Measurements from ENCODE around the gene GRAMD4. TPM values are rescaled to one million over a fixed set of nuclear protein-coding genes. Genes with fewer than 3 reads are reported as not detected.

GRAMD4 gene
- total RNA-seq, 2 experiments from 2014 or later = 46.9 to 52.4 TPM

GRCh38 chr22:46628756-46629155, 8.6 kb downstream of the GRAMD4 start:
- intact Hi-C loops (cut with micrococcal nuclease; ENCODE audit: unreplicated experiment) = no loop called here
- H3K36me3 ChIP-seq (ENCODE audit: insufficient read depth, low read length) = no peaks in the 10 kb centered on the region
- no peak overlapping the region for H2AFZ ChIP-seq (ENCODE audit: low read length)
- ChIA-PET POLR2A (no interaction called here), CTCF (ENCODE audit: unreplicated experiment) (no interaction called here)
- no peak overlapping the region for H3K4me3 ChIP-seq (ENCODE audit: low read depth, low read length, poor library complexity, severe bottlenecking)
- BruUV-seq (replicated peaks) = no TSS peak
- peaks cover 3% of the 10 kb centered on the region; the same call in 1 of the 2 replicates for H3K79me2 ChIP-seq (ENCODE audit: insufficient read depth, low read depth, low read length)
- H4K20me1 ChIP-seq (ENCODE audit: insufficient read depth, low read length) = no peaks in the 10 kb centered on the region
- no peaks in the 10 kb centered on the region for H3K9me2 ChIP-seq (ENCODE audit: insufficient read depth, low read length)
- TF ChIP-seq CTCF (conservative IDR thresholded peaks at IDR 0.05; ENCODE audit: low read length) (no peak), EZH2phosphoT487 (IDR thresholded peaks at IDR 0.05; ENCODE audit: borderline replicate concordance, low read depth, low read length) (no peak)
- no peak for DNase-seq (ENCODE audit: low spot score)
- H3K4me1 ChIP-seq (ENCODE audit: insufficient read depth, low read length, poor library complexity, severe bottlenecking) = peaks cover 4% of the 10 kb centered on the region
- H3K4me2 ChIP-seq (ENCODE audit: low read length) = no peak overlapping the region
- H3K9me3 ChIP-seq (ENCODE audit: low read length) = no peaks in the 10 kb centered on the region
- no peak overlapping the region for H3K27ac ChIP-seq (ENCODE audit: low read depth, low read length, poor library complexity, severe bottlenecking)

- H3K9me2 ChIP-seq (ENCODE audit: insufficient read depth, low read length) = no peaks in the 10 kb centered on the region
- H3K9me3 ChIP-seq (ENCODE audit: low read length) = no peaks in the 10 kb centered on the region
- no peaks in the 10 kb centered on the region for H4K20me1 ChIP-seq (ENCODE audit: insufficient read depth, low read length)
- H3K79me2 ChIP-seq (ENCODE audit: insufficient read depth, low read depth, low read length) = no peaks in the 10 kb centered on the region
- no peak overlapping the region for H3K4me3 ChIP-seq (ENCODE audit: low read depth, low read length, poor library complexity, severe bottlenecking)
- intact Hi-C loops (cut with micrococcal nuclease; ENCODE audit: unreplicated experiment) = no loop called here
- H3K4me1 ChIP-seq (ENCODE audit: insufficient read depth, low read length, poor library complexity, severe bottlenecking) = no peaks in the 10 kb centered on the region
- TF ChIP-seq CTCF (conservative IDR thresholded peaks at IDR 0.05; ENCODE audit: low read length) (no peak), EZH2phosphoT487 (IDR thresholded peaks at IDR 0.05; ENCODE audit: borderline replicate concordance, low read depth, low read length) (no peak)
- POLR2A ChIA-PET = no interaction called here
- BruUV-seq (replicated peaks) = no TSS peak
- H3K4me2 ChIP-seq (ENCODE audit: low read length) = no peak overlapping the region
- no peak overlapping the region for H3K27ac ChIP-seq (ENCODE audit: low read depth, low read length, poor library complexity, severe bottlenecking)
- CTCF ChIA-PET (ENCODE audit: unreplicated experiment) = no interaction called here
- DNase-seq (ENCODE audit: low spot score) = no peak
- H2AFZ ChIP-seq (ENCODE audit: low read length) = no peak overlapping the region
- H3K36me3 ChIP-seq (ENCODE audit: insufficient read depth, low read length) = no peaks in the 10 kb centered on the region
These were observed 9.1 kb downstream of the GRAMD4 start for GRCh38 chr22:46629291-46629690.

GRCh38 chr22:46631113-46631512, 10.9 kb downstream of the GRAMD4 start:
- POLR2A ChIA-PET = no interaction called here
- no peaks in the 10 kb centered on the region for H3K9me3 ChIP-seq (ENCODE audit: low read length)
- no TSS peak for BruUV-seq (replicated peaks)
- no peak for DNase-seq (ENCODE audit: low spot score)
- H3K36me3 ChIP-seq (ENCODE audit: insufficient read depth, low read length) = no peaks in the 10 kb centered on the region
- no peaks in the 10 kb centered on the region for H4K20me1 ChIP-seq (ENCODE audit: insufficient read depth, low read length)
- TF ChIP-seq CTCF (conservative IDR thresholded peaks at IDR 0.05; ENCODE audit: low read length) (no peak), EZH2phosphoT487 (IDR thresholded peaks at IDR 0.05; ENCODE audit: borderline replicate concordance, low read depth, low read length) (no peak)
- H3K4me2 ChIP-seq (ENCODE audit: low read length) = no peak overlapping the region
- no peaks in the 10 kb centered on the region for H3K4me1 ChIP-seq (ENCODE audit: insufficient read depth, low read length, poor library complexity, severe bottlenecking)
- intact Hi-C loops (cut with micrococcal nuclease; ENCODE audit: unreplicated experiment) = no loop called here
- CTCF ChIA-PET (ENCODE audit: unreplicated experiment) = no interaction called here
- H3K9me2 ChIP-seq (ENCODE audit: insufficient read depth, low read length) = no peaks in the 10 kb centered on the region
- H3K27ac ChIP-seq (ENCODE audit: low read depth, low read length, poor library complexity, severe bottlenecking) = no peak overlapping the region
- H3K79me2 ChIP-seq (ENCODE audit: insufficient read depth, low read depth, low read length) = no peaks in the 10 kb centered on the region
- H2AFZ ChIP-seq (ENCODE audit: low read length) = no peak overlapping the region
- H3K4me3 ChIP-seq (ENCODE audit: low read depth, low read length, poor library complexity, severe bottlenecking) = no peak overlapping the region
